NCI-H2196 (cell line): ENCODE data around the gene LRRC73.
"Not testable (repeated sequence)": the region's sequence is repeated elsewhere in the genome, so short reads cannot be mapped to it uniquely, and the experiment has no call there.

Source experiments
- DNase-seq: peaks from one replicate; lab custom pipeline; 2025; ENCODE audit not compliant: unreplicated experiment; lab: John Stamatoyannopoulos, UW

LRRC73 gene

GRCh38 chr6:43467265-43467664 lies 42.9 kb downstream of the LRRC73 start:
- not testable (repeated sequence) for DNase-seq

DNA sequence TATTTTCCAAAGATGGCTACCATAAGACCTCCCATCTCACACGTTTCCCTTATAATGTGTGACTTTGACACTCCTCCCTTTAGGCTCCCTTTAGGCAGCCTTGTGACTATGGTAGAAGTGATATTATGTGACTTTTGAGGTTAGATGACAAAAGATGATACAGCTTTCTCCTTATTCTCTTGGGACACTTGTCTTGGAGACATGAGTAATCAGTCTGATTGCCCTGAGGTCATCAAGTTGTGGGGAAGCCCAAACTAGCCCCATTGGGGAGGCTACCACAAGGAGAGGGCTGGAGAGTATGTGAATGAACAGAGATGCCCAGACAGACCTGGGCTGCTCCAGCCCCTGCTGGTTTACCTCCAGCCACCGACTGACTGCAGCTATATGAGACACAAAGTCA lies 44.2 kb downstream of the LRRC73 start:
- no peak for DNase-seq

GRCh38 chr6:43464337-43464736 lies 45.8 kb downstream of the LRRC73 start:
- DNase-seq: no peak

- no peak for DNase-seq
These were observed 48.2 kb downstream of the LRRC73 start for GRCh38 chr6:43461936-43462335.

DNA sequence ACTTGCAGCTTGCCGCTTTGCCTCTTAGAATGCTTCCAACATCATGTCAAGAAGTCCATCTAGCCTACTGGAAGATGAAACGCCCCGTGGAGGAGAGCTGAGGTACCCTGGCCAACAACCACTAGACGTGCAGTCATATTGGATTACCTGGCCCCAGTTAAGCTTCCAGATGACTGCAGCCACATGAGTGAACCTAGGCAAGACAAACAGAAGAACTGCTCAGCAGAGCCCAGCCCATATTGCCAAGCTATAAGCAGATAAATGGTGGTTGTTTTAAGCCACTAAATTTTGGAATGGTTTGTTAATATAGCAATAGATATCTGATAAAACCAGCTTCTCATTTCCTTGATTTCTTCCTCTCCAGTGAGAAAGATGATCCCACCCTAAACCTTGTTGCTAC lies 50.1 kb downstream of the LRRC73 start:
- no peak for DNase-seq

DNA sequence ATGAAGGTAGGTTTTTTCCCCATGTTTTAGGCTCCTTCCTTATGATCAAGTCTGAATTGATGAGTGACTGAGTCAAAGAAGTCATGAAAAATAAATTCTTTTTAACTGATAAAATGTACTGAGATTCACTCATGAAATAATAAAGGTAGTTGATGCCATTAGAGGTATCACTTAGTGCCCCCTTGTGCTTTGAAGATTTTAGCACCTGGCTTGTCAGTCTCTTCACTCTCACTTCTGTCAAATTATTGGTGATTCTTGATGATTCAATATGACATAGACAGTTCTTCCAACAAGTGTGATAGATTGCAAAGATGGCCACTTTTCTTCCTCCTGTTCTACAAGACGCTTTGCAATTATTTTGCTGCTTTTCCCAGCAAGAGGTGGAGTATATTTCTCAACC lies 50.6 kb downstream of the LRRC73 start:
- DNase-seq: no peak

- not testable (repeated sequence) for DNase-seq
These were observed 52.0 kb downstream of the LRRC73 start for GRCh38 chr6:43458154-43458553.

GRCh38 chr6:43457643-43458042 lies 52.5 kb downstream of the LRRC73 start:
- no peak for DNase-seq
